PFSK-1 (cell line): ENCODE results near the gene TMPRSS4.

Source experiments
- FOXP2 ChIP-seq: optimal IDR thresholded peaks from 2 replicates; pipeline ENCODE3; 2011; ENCODE audit warnings: borderline replicate concordance, control low read depth, inconsistent platforms; ENCODE audit not compliant: insufficient read depth; ENCODE audit errors: extremely low read length, extremely low read depth
- POLR2AphosphoS5 ChIP-seq: IDR thresholded peaks from 2 replicates; pipeline ENCODE4 v1.6.1; 2012; ENCODE audit warnings: low read depth, mild to moderate bottlenecking, control low read depth, low read length, moderate library complexity
- REST ChIP-seq, 2 experiments: IDR thresholded peaks; 2 replicates each; pipeline versions ENCODE4 v1.6.1 to v1.8.0; 2011 to 2012; ENCODE audit warnings: low read depth in 2 of 2, low read length in 2 of 2, control low read depth in 1 of 2, inconsistent platforms in 1 of 2, mild to moderate bottlenecking in 1 of 2, moderate library complexity in 1 of 2; ENCODE audit not compliant: insufficient read depth in 1 of 2
- SIN3A ChIP-seq: IDR thresholded peaks from 2 replicates; pipeline ENCODE4 v1.6.1; 2012; ENCODE audit warnings: mild to moderate bottlenecking, low read length, moderate library complexity, borderline replicate concordance; ENCODE audit not compliant: insufficient read depth
- TAF1 ChIP-seq: IDR thresholded peaks from 2 replicates; pipeline ENCODE4 v1.6.1; 2012; ENCODE audit warnings: low read length, control low read depth, borderline replicate concordance; ENCODE audit not compliant: insufficient read depth

TMPRSS4 gene

GRCh38 chr11:118161786-118162185 is 84.9 kb downstream of the TMPRSS4 start:
- TF ChIP-seq FOXP2 (no peak), REST (IDR thresholded peaks at IDR 0.05; ENCODE audit: insufficient read depth in 1 of 2, low read depth in 2 of 2, low read length in 2 of 2) (no peak), TAF1 (no peak), SIN3A (no peak), POLR2AphosphoS5 (no peak)

- no peak for TF ChIP-seq FOXP2
- no peak for TF ChIP-seq POLR2AphosphoS5
- TF ChIP-seq REST (IDR thresholded peaks at IDR 0.05; ENCODE audit: insufficient read depth in 1 of 2, low read depth in 2 of 2, low read length in 2 of 2): no peak
- no peak for TF ChIP-seq SIN3A
- no peak for TF ChIP-seq TAF1
Observed at GRCh38 chr11:118162846-118163245, 86.0 kb downstream of the TMPRSS4 start.

GRCh38 chr11:118163494-118163893 is 86.6 kb downstream of the TMPRSS4 start:
- no peak for TF ChIP-seq REST (IDR thresholded peaks at IDR 0.05; ENCODE audit: insufficient read depth in 1 of 2, low read depth in 2 of 2, low read length in 2 of 2)
- TF ChIP-seq POLR2AphosphoS5: no peak
- no peak for TF ChIP-seq SIN3A
- no peak for TF ChIP-seq TAF1
- no peak for TF ChIP-seq FOXP2

GRCh38 chr11:118164885-118165284 is 88.0 kb downstream of the TMPRSS4 start:
- TF ChIP-seq REST (IDR thresholded peaks at IDR 0.05; ENCODE audit: insufficient read depth in 1 of 2, low read depth in 2 of 2, low read length in 2 of 2): no peak

- TF ChIP-seq FOXP2 (no peak), SIN3A (no peak), REST (IDR thresholded peaks at IDR 0.05; ENCODE audit: insufficient read depth in 1 of 2, low read depth in 2 of 2, low read length in 2 of 2) (no peak), TAF1 (no peak), POLR2AphosphoS5 (no peak)
Observed at GRCh38 chr11:118166641-118167040, 89.8 kb downstream of the TMPRSS4 start.
